Measurements from ENCODE around the gene TAF9. TPM values are rescaled to one million over a fixed set of nuclear protein-coding genes. Genes with fewer than 3 reads are reported as not detected.

Gene TAF9
- total and polyA plus RNA-seq, 2 of the 13 experiments (the other 11 are each of a cell fraction or from before 2014, with no cell fraction given): 113 to 218 TPM

DNA sequence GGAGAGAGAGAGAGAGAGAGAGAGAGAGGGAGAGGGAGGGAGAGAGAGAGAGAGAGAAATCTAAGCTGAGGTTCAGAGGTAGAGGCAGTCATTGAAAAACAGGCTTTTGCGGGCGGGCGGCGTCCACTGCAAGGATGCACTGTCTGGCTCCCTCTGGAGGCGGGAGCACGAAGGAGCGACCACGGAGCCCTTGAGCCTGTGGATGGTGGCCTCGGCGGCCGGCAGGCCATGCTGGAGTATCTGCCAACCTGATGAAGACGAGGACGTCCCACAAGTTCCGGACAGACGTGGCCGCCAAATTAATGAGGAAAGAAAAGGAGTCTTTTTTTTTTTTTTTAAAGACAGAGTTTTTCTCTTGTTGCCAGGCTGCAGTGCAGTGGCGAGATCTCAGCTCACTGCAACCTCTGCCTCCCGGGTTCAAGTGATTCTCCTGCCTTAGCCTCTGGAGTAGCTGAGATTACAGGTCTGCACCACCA is 34.5 kb downstream of the TAF9 start (continued):
- TF ChIP-seq ARID2 (CRISPR knock-in tag; IDR thresholded peaks at IDR 0.05; ENCODE audit: borderline replicate concordance) (no peak), PITX1 (CRISPR knock-in tag; IDR thresholded peaks at IDR 0.05) (peak; percentile 77), ZNF274 (CRISPR knock-in tag; IDR thresholded peaks at IDR 0.05) (no peak), MAFF (IDR thresholded peaks at IDR 0.05; ENCODE audit: low read depth, low read length) (no peak), ZFP36L1 (CRISPR knock-in tag; IDR thresholded peaks at IDR 0.05) (no peak), ZBTB3 (CRISPR knock-in tag; IDR thresholded peaks at IDR 0.05; ENCODE audit: borderline replicate concordance, low read depth) (no peak), SNRNP70 (IDR thresholded peaks at IDR 0.05; ENCODE audit: low read depth, low read length) (no peak), DNMT3B (CRISPR knock-in tag; conservative IDR thresholded peaks at IDR 0.05) (no peak), MLLT10 (CRISPR knock-in tag; IDR thresholded peaks at IDR 0.05) (no peak), ZNF615 (CRISPR knock-in tag; IDR thresholded peaks at IDR 0.05; ENCODE audit: borderline replicate concordance) (no peak), SKI (IDR thresholded peaks at IDR 0.05; ENCODE audit: partially characterized antibody) (no peak), ZNF3 (CRISPR knock-in tag; IDR thresholded peaks at IDR 0.05) (no peak), ARID5B (CRISPR knock-in tag; IDR thresholded peaks at IDR 0.05) (peak; percentile 25; the same call in 1 of the 2 replicates), ZNF747 (CRISPR knock-in tag; IDR thresholded peaks at IDR 0.05; ENCODE audit: borderline replicate concordance) (no peak), NFE2L1 (CRISPR knock-in tag; IDR thresholded peaks at IDR 0.05; ENCODE audit: borderline replicate concordance) (no peak), CHD2 (IDR thresholded peaks at IDR 0.05; ENCODE audit: low read depth, low read length) (no peak), MTF2 (CRISPR knock-in tag; IDR thresholded peaks at IDR 0.05; ENCODE audit: borderline replicate concordance) (no peak)
- TF ChIP-seq, protein P1, sequence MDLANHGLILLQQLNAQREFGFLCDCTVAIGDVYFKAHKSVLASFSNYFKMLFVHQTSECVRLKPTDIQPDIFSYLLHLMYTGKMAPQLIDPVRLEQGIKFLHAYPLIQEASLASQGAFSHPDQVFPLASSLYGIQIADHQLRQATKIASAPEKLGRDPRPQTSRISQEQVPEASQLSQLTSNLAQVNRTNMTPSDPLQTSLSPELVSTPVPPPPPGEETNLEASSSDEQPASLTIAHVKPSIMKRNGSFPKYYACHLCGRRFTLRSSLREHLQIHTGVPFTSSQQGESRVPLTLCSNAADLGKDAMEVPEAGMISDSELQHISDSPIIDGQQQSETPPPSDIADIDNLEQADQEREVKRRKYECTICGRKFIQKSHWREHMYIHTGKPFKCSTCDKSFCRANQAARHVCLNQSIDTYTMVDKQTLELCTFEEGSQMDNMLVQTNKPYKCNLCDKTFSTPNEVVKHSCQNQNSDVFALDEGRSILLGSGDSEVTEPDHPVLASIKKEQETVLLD (CRISPR knock-in tag; IDR thresholded peaks at IDR 0.05; ENCODE audit: low read depth): no peak
- TF ChIP-seq, protein P2, sequence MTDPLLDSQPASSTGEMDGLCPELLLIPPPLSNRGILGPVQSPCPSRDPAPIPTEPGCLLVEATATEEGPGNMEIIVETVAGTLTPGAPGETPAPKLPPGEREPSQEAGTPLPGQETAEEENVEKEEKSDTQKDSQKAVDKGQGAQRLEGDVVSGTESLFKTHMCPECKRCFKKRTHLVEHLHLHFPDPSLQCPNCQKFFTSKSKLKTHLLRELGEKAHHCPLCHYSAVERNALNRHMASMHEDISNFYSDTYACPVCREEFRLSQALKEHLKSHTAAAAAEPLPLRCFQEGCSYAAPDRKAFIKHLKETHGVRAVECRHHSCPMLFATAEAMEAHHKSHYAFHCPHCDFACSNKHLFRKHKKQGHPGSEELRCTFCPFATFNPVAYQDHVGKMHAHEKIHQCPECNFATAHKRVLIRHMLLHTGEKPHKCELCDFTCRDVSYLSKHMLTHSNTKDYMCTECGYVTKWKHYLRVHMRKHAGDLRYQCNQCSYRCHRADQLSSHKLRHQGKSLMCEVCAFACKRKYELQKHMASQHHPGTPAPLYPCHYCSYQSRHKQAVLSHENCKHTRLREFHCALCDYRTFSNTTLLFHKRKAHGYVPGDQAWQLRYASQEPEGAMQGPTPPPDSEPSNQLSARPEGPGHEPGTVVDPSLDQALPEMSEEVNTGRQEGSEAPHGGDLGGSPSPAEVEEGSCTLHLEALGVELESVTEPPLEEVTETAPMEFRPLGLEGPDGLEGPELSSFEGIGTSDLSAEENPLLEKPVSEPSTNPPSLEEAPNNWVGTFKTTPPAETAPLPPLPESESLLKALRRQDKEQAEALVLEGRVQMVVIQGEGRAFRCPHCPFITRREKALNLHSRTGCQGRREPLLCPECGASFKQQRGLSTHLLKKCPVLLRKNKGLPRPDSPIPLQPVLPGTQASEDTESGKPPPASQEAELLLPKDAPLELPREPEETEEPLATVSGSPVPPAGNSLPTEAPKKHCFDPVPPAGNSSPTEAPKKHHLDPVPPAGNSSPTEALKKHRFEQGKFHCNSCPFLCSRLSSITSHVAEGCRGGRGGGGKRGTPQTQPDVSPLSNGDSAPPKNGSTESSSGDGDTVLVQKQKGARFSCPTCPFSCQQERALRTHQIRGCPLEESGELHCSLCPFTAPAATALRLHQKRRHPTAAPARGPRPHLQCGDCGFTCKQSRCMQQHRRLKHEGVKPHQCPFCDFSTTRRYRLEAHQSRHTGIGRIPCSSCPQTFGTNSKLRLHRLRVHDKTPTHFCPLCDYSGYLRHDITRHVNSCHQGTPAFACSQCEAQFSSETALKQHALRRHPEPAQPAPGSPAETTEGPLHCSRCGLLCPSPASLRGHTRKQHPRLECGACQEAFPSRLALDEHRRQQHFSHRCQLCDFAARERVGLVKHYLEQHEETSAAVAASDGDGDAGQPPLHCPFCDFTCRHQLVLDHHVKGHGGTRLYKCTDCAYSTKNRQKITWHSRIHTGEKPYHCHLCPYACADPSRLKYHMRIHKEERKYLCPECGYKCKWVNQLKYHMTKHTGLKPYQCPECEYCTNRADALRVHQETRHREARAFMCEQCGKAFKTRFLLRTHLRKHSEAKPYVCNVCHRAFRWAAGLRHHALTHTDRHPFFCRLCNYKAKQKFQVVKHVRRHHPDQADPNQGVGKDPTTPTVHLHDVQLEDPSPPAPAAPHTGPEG (CRISPR knock-in tag; IDR thresholded peaks at IDR 0.05): peak; percentile 91
